SK-N-SH treated with all-trans-retinoic acid at 6 μM for 48 hours (cell line): ENCODE measurements around the gene HDGFL2.
A peak's percentile ranks its signal among the peaks of the same experiment; 100 is the strongest.

Experiments used
- ATAC-seq: fragments of 200-7000 bp; cut with Tn5 transposase; 3 replicates; pipeline ENCODE4 v1.9.1; 2020; ENCODE audit warnings: mild to moderate bottlenecking, moderate library complexity
- ARNTL ChIP-seq: fragments of 450-650 bp; formaldehyde crosslinking; IDR thresholded peaks from 2 replicates; pipeline ENCODE4 v1.5.0; 2020; ENCODE audit warnings: low read depth, mild to moderate bottlenecking, moderate library complexity, borderline replicate concordance
- BACH2 ChIP-seq: fragments of 250-450 bp; sonication (Bioruptor Pico); IDR thresholded peaks from 2 replicates; pipeline ENCODE4 v1.9.0; 2021; ENCODE audit warnings: mild to moderate bottlenecking, borderline replicate concordance
- CREB5 ChIP-seq: fragments of 250-450 bp; sonication (Bioruptor Pico); IDR thresholded peaks from 2 replicates; pipeline ENCODE4 v1.5.1; 2020; ENCODE audit warnings: low read depth, mild to moderate bottlenecking, moderate library complexity
- CSRNP3 ChIP-seq: fragments of 250-450 bp; sonication (Bioruptor Pico); IDR thresholded peaks from 2 replicates; pipeline ENCODE4 v1.5.1; 2021; ENCODE audit warnings: mild to moderate bottlenecking, moderate library complexity
- ESRRG ChIP-seq: fragments of 250-450 bp; sonication (Bioruptor Pico); IDR thresholded peaks from 2 replicates; pipeline ENCODE4 v1.6.1; 2021; ENCODE audit warnings: mild to moderate bottlenecking
- GLIS3 ChIP-seq: fragments of 250-450 bp; sonication (Bioruptor Pico); IDR thresholded peaks from 2 replicates; pipeline ENCODE4 v1.5.0; 2020; ENCODE audit warnings: mild to moderate bottlenecking, moderate library complexity
- ISL1 ChIP-seq: fragments of 250-450 bp; sonication (Bioruptor Pico); IDR thresholded peaks from 2 replicates; pipeline ENCODE4 v2.1.2; 2022; ENCODE audit warnings: mild to moderate bottlenecking, moderate library complexity
- OSR1 ChIP-seq: fragments of 250-450 bp; sonication (Bioruptor Pico); IDR thresholded peaks from 2 replicates; pipeline ENCODE4 v1.8.0; 2022; ENCODE audit warnings: moderate library complexity, mild to moderate bottlenecking, inconsistent platforms
- PATZ1 ChIP-seq: fragments of 250-450 bp; sonication (Bioruptor Pico); IDR thresholded peaks from 2 replicates; pipeline ENCODE4 v1.8.0; 2020; ENCODE audit warnings: mild to moderate bottlenecking, moderate library complexity, borderline replicate concordance
- POU6F1 ChIP-seq: fragments of 250-450 bp; sonication (Bioruptor Pico); IDR thresholded peaks from 2 replicates; pipeline ENCODE4 v1.8.0; 2021; ENCODE audit warnings: low read depth, mild to moderate bottlenecking, moderate library complexity, borderline replicate concordance
- PPARA ChIP-seq: fragments of 250-450 bp; sonication (Bioruptor Pico); IDR thresholded peaks from 2 replicates; pipeline ENCODE4 v1.5.0; 2020; ENCODE audit warnings: mild to moderate bottlenecking, borderline replicate concordance
- RARB ChIP-seq: fragments of 250-450 bp; sonication (Bioruptor Pico); IDR thresholded peaks from 2 replicates; pipeline ENCODE4 v1.8.0; 2021; ENCODE audit warnings: mild to moderate bottlenecking, moderate library complexity
- SNAI2 ChIP-seq: fragments of 250-450 bp; sonication (Bioruptor Pico); IDR thresholded peaks from 2 replicates; pipeline ENCODE4 v1.5.0; 2020; ENCODE audit warnings: mild to moderate bottlenecking, moderate library complexity
- TCF4 ChIP-seq: fragments of 250-450 bp; sonication (Bioruptor Pico); IDR thresholded peaks from 2 replicates; pipeline ENCODE4 v1.8.0; 2021; ENCODE audit warnings: mild to moderate bottlenecking, moderate library complexity, borderline replicate concordance
- TOX ChIP-seq: fragments of 250-450 bp; sonication (Bioruptor Pico); IDR thresholded peaks from 2 replicates; pipeline ENCODE4 v1.8.0; 2021; ENCODE audit warnings: mild to moderate bottlenecking, moderate library complexity, borderline replicate concordance
- TSHZ2 ChIP-seq: fragments of 250-450 bp; sonication (Bioruptor Pico); IDR thresholded peaks from 2 replicates; pipeline ENCODE4 v1.5.0; 2020; ENCODE audit warnings: mild to moderate bottlenecking, moderate library complexity
- ZFP30 ChIP-seq: fragments of 450-650 bp; formaldehyde crosslinking; IDR thresholded peaks from 2 replicates; pipeline ENCODE4 v1.5.0; 2022; ENCODE audit warnings: mild to moderate bottlenecking, moderate library complexity
- ZNF8 ChIP-seq: fragments of 450-650 bp; formaldehyde crosslinking; IDR thresholded peaks from 2 replicates; pipeline ENCODE4 v1.5.0; 2020; ENCODE audit warnings: mild to moderate bottlenecking, moderate library complexity

HDGFL2 gene

GRCh38 chr19:4473011-4473762, 1.1 kb downstream of the HDGFL2 start (continued):
- TF ChIP-seq POU6F1 (CRISPR knock-in tag) (no peak), CREB5 (CRISPR knock-in tag) (no peak), CSRNP3 (CRISPR knock-in tag) (no peak), ISL1 (no peak), TCF4 (CRISPR knock-in tag) (no peak)
- TF ChIP-seq, all 23 proteins: peak for 0

GRCh38 chr19:4473763-4474513, 1.8 kb downstream of the HDGFL2 start:
- TF ChIP-seq PPARA (no peak), TOX (CRISPR knock-in tag) (no peak), SNAI2 (no peak), ESRRG (no peak), ZFP30 (no peak), CSRNP3 (CRISPR knock-in tag) (no peak), ARNTL (CRISPR knock-in tag) (no peak), TCF4 (CRISPR knock-in tag) (no peak), OSR1 (CRISPR knock-in tag) (no peak), PATZ1 (CRISPR knock-in tag) (no peak), ISL1 (no peak), TSHZ2 (CRISPR knock-in tag) (no peak), CREB5 (CRISPR knock-in tag) (no peak), RARB (CRISPR knock-in tag) (no peak), ZNF8 (no peak), POU6F1 (CRISPR knock-in tag) (no peak), BACH2 (CRISPR knock-in tag) (no peak), GLIS3 (CRISPR knock-in tag) (no peak)
- TF ChIP-seq, all 23 proteins: peak for 0
- ATAC-seq, result peak; percentile 2; the same call in 2 of the 3 replicates
